LoVo (cell line): ENCODE measurements around the gene RCN2.

Source experiments
- DNase-seq: peaks from one replicate; pipeline ENCODE4 v3.0.0-alpha.2; 2016; ENCODE audit warnings: low spot score

The RCN2 gene

DNA sequence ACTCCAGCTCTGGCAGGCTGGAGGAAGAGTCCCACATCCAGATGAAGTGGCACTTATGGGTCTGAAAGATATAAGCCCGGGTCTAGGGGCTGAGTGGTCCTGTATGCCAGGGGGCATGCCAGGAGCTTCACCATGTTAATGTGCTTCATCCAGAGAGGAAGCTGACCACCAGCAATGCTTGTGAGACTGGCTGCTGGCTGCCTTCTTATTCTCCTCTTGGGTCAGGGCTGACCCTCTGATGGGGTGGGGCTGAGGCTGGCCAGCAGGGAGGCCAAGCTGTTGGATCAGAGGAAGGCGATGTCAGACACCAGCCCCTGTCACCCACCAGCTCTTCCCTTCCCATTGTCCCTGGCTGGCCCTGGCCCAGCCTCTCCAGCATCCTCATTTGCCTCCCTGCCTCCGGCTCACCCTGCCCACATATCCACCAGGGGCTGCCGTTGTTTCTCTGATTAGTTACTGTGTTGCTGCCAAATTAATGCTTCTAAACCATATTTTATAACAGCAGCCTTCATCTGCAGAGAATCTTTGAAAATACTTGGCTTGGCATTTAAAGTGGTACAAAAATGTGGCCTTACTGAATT is 43.0 kb downstream of the RCN2 start:
- no peak for DNase-seq

DNA sequence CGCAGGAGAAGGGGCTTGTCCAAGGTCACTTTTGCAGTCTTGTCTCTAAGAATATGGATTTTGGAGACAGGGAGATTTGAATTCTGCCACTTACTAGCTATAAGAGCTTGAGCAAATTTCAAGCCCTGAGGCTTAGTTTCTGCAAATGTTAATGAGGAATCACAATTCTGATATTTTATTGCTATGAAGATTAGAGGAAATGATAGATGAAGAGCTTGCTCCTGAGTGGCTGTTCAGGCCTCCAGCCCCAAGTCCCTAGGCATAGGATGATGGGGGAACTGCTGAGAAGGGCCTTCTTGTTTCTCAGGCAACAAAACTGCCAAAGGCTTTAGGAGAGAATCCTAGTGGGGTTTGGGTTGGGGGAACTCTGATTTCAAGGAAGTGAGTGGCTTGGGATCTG is 44.6 kb downstream of the RCN2 start:
- no peak for DNase-seq

DNA sequence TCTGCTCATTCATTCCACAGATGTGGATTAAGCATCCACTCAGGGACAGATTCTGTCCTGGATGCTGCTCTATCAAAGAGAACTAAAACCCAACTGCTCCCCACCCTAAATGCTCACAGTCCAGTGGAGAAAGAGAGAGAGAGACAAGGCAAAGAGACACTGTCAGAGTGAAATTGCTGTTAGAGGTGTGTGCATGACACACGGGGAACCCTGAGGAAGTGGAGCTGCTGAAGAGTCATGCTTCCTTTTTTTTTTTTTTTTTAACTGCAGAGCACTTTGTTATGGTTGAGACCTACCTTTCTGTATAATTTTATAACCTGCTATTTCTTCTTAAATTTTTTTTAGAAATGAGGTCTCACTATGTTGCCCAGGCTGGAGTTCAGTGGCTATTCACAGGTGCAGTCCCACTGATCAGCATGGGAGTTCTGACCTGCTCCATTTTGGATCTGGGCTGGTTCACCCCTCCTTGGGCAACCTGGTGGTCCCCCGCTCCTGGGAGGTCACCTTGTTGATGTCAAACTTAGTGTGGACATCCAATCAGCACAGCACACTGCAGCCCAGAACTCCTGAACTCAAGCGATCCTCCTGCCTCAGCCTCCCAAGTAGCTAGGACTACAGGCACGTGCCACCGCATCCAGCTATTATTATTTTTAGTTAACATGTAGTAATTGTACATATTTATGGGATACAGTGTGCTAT is 45.2 kb downstream of the RCN2 start:
- no peak for DNase-seq

DNA sequence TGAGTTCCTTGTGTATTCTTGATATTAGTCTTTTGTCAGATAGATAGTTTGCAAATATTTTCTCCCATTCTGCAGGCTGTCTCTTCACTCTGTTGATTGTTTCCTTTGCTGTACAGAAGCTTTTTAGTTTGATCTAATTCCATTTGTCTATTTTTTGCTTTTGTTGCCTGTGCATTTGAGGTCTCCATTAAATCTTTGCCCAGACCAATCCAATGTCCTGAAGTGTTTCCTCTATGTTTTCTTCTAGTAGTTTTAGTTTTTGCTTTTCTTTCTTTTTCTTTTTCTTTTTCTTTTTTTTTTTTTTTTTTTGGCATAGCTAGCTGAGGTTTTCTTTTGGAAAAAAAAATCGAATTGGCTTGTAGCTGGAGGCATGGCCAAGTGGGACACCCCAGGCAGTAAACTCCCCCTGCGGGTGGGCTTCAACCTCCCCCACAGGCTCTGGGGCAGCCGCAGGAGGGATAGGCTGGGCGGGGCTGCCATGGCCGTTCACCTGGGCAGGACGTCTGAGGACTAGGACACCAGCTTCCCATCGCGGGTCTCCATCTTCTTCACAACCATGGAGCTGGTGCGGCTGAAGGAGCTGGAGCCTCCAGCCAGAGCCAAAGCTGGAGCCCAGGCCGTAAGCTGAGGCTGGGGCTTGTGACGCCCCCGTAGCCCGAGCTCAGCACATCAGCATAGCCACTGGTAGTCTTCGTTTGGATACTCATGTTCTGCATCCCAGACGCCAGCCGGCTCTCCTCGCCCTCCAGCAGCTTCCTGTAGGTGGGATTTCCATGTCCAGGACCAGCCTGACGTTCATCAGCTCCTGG is 47.2 kb downstream of the RCN2 start:
- DNase-seq = no peak

DNA sequence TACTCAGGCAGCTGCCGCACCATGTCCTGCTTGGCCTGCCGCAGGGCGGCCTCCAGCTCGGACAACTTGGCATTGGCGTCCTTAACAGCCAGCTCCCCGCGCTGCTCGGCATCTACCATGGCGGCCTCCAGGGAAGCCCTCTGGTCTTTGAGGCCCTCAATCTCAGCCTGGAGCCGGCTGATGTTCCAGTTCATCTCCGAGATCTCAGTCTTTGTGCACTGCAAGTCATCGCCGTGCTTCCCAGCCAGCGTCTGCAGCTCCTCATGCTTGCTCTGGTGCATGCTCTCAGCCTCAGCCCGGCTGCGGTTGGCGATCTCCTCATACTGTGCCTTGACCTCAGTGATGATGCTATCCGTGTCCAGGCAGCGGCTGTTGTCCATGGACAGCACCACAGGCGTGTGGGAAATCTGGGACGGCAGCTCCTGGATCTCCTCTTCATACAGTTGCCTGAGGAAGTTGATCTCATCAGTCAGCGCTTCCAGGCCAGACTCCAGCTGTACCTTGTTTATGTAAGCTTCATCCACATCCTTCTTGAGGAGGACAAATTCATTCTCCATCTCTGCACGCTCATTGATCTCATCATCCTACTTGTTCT is 47.9 kb downstream of the RCN2 start:
- no peak for DNase-seq

DNA sequence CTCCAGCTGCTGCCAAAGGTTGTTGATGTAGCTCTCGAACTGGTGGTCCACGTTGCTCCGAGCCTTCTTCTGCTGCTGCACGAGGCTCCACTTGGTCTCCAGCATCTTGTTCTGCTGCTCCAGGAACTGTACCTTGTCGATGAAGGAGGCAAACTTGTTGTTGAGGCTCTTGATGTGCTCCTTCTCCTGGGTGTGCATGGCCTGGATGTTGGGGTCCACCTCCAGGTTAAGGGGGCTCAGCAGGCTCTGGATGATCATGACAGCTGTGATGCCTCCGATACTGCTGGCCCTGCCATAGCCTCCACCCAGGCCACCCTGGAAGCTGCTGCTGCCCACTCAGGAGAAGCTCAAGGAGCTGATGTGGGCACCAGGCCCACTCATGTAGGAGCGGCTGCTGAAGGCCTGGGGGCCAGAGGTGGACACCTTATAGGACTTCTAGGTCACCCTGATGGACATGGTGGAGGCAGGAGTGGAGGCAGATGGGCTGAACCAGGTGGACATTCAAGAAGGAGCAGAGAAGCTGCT is 48.5 kb downstream of the RCN2 start:
- DNase-seq = no peak

DNA sequence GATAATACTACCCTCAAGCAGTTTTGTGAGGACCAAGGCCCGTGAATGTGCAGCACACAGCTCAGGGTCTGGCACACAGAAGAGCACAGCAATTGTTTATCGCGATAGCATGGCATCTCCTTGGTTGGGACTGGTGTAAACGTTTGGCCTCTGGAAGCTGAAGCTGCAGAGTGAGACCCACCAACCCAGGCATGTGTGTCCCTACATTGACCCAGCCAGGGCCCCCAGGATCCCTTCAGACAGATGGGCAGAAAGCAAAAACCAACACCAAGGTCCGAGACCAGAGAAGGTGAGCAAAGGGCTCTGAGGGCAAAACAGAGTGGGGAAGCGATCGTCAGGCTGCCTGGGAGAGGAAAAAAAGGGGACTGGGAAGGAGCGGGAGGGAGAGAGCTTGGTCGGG is 50.8 kb downstream of the RCN2 start:
- no peak for DNase-seq

DNA sequence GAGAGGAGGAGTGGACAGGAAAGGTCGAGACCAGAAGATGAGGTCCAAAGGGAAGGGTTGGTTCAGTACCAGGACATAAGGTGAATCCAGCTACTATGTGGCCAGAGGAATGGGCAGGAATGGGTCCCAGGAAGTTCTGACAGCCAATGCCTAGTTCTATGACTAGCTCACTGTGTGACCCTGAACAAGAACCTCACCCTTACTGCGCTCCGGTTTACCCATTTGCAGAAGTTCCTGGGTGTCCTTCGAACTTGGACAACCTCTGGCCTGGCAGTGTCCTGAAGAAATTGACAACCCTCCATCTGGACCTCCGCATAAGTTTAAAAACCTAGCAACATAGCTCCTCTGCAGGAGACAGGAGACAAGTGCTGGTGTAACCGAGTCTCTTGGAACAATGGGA is 51.2 kb downstream of the RCN2 start:
- no peak for DNase-seq

DNA sequence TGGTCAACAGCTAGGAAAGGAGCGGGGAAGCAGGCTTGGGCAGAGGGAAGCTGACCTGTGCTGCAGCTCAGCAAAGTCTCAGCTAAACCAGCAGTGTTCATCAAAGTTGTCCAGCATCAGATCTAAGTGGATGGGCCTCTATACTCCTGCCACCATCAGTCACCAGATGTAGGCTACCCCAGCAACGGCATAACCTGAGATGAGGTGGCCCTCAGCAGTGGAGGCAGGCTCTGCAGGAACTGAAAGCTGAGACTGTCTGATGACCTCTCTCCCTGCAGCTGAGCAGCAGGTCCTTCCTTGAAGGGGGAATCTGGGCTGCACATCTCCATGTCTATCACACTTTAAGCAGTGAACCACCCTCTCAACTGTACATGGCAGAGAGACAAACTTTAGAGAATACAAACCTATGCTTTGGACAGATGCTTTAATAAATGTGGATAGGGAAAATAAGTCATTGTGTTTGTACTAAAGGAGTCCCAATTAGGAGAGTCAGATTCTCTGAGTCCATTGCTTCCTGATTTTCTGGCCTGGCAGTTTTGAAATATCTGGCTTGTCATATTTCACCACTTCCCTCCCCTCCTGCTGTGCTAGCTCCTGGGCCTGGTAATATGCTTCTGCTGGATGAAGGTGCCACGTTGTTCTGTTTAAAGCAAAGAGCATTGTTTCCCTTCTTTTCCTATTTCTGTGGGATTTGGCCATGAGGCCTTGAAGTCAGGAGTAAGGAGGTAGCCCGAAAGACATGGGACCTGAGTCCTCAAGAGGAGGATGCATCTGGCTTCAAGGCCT is 52.2 kb downstream of the RCN2 start:
- no peak for DNase-seq

DNA sequence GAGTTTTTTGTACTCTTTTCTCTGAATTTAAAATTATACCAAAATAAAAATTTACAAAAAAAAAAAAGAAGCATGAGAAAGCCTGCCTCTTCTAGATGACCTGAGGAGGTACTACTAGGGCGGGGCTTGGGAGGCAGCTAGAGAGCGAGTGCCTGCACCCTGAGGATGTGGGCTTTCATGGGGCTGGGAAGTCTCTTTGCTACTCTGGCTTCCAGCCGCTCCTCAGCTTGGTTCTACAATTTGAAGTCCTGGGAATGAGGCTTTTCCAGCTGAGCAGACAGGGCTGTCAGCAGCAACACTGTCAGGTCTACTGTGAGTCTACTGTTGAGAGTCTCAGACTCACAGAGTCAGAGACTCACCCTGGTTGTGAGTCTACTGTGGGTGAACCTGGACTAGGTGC is 55.2 kb downstream of the RCN2 start:
- DNase-seq = no peak

DNA sequence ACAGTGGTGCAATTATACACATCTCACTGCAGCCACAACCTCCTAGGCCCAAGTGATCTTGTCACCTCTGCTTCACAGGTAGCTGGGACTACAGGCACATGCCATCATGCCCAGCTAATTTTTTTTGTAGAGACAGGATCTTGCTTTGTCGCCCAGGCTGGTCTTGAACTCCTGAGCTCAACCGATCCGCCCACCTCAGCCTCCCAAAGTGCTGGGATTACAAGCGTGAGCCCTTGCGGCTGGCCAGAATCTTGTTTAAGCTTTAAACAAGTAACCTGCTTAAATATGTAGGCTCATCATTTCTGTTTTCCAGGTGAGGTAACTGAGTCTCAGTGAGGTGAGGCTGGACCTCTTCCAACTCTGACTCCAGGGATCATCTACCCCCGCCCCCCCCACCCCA is 55.7 kb downstream of the RCN2 start:
- DNase-seq = no peak

DNA sequence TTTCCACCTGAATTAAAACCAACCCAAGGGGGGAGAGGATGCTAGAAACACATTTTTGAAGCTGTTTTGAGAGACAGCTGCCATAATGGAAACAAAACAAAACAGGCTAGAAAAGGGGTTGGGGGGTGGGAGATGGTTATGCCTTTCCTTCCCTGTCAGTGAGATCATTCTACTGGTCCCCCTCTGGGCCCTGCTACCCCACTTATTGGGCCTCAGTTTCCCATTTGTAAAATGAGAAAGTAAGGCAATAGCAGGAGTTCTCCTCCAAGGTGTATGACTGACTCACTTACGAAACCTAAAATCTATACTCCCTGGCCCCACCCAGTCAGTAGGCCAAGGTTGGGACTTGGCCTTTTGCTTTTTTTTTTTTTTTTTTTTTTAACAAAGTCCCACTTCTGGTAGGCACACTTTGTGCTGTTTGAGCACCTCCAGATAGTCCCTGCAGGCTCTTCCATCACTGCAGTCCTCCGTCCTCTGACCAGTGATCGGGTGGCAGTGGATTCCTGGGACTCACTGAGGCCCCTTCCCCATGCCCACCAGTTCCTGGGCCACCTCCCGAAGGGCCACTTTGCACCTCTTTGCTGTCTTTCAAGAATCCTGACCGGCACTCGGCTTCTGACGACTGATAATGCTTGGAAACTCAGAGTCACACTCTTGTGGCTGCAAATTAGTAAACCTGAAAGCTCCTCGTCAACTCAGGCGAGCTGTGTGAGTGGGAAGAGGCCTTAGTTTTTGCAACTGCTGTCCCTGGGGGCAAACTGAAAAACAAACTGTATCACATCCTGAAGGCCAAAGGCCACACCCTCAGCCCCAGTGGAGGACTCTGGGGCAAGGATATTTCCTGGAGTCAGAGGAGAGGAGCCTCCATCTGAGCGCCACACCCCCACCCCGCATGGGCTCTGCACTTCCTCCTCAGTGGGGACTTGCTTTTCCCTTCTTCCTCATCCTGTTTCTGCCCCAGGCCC is 56.6 kb downstream of the RCN2 start:
- DNase-seq = no peak

DNA sequence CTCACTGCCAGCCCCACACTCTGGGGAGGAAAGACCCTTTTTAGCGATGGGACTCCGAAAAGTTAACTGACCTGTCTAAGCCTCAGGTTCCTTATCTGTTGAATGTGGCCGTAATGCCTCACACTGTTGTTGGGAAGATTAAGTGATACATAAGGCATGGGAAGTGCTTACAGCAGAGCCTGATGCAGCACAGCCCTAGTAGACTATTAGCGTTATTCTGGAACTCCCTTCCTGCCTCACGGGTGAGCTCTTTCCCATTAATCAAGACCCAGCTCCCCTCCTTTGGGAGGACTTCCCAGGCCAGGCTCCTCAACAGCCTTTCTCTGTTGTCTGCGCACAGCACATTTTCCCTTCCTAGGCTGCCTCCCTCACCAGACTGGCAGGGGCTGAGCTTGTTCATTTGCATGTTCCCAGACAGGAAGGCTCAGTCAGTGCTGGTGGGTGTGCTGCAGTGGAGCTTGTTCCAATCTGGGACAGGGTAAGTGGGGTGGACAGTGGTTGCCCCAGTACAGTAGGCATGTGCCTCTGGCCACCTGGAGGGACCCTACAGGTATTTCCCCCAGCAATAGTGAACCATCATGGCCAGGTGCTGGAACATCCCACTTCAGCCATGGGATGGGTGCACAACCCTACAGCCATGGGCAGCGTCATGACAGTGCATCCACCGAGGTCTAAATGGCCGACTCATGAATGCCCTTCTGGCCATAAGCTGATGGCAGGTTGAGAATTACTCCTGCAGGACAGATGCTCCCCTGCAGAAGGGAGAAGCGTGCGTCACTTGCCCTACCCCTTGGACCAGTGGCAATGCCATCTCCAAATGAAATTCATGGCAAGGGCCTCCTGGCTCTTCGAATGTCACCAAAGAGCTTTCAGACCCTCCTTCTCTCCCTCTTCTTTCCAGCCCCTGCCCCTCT is 57.6 kb downstream of the RCN2 start:
- no peak for DNase-seq

DNA sequence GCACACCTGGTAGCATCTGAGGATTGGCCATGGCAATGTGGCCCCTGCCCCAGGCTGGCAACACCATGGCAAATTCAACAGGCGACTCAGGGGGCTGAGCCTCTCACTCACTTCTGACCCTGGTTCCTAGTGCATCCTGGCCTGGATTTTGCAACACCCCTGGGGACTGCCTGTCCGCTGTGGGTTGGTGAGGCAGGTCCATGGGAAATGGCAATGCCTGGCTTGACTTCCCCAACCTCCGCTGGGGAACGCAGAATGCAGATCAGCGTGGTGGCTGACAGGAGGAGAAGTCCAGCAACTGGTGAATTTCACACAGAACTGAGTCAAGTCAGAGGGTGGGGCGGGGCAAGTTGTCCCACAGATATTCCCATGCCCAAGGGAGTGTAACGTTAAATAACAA is 59.5 kb downstream of the RCN2 start:
- DNase-seq = no peak

DNA sequence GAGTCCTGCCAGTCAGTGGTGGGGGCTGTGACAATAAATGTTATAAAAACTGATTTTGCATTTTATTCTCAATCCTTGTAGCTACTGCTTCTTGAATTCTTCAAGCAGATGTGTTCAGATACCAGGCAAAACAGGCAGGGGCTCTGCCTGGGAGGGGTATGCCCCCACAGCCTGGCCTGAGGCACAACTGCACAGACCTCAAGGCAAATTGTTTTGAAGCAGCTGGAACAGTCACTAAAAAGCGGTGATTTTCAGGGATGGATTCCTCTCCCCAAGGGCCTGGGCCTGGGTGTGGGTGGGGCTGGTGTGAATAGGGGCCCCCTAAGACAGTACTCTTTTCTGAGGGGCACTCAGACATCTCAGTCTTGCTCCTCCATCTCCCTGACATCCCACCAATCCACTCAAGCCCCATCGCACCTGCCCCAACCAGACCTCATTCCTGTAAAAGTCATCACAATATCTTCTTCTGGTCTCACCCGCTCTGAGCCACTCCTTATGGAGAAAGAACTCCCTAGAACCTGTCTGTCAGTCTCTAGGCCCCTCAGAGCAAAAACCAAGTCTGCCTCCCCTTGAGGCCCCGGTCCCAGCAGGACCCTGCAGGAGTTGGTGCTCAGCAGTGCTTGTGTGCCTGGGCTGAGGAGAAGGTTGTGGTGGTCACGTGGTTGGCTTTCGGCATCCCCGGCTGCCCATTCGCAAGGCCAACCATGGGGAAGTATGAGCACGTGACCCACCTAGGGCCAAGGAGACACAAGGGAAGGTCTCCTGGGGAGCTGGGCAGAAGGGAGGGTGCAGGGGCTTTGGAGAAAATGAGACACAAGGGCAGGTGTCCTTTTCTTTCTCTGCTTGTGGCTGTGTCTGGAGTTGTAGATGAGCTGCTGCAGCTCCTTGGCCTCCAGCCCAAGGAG is 60.4 kb downstream of the RCN2 start:
- DNase-seq = no peak

DNA sequence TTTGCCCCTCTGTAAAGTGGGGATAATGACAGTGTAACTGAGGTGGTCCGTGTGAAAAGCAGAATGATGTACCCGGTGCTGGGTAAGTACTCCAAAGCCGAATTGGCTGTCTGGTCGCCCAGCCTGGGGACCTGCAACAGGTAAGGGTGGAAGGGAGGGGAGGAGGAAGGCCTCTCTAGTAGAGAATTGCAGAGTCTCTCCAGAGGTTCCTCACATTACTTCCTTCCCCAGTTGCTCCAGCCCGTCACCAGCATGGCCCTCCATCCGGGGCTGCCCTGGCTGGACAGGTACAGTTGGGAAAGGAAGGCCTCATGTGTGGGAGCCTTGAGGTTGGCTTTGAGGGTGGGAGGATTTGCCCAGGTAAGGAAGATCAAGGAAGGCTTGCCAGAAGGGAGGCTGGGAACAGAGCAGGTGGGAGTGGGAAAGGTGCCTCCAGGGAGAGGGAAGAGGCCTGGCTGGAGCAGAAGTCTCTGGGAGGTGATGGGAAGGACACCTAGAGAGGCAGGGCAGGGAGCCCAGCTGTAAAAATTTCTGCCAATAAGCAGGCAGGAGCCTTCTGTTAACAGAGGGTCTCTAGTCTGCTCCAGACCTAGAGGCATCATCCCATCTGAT is 61.7 kb downstream of the RCN2 start:
- DNase-seq = no peak

DNA sequence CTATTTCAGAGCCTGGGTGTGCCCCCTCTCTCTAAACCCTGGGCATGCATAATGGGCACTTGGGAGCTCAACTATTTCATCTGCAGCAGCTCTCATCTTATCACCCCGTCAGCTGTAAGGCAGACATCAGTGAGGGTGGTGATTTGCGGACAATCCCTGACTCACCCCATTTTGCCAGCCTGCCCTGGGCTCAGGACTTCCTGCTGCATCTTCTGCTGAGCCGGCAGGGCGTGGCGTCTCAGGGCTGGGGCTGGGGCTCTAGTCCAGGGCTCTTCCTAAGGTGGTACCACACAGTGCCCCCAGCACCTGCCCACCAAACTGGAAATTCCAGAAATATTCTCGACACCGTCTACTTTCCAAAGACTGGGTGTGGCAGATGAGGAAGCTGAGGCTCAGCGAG is 62.5 kb downstream of the RCN2 start:
- no peak for DNase-seq

DNA sequence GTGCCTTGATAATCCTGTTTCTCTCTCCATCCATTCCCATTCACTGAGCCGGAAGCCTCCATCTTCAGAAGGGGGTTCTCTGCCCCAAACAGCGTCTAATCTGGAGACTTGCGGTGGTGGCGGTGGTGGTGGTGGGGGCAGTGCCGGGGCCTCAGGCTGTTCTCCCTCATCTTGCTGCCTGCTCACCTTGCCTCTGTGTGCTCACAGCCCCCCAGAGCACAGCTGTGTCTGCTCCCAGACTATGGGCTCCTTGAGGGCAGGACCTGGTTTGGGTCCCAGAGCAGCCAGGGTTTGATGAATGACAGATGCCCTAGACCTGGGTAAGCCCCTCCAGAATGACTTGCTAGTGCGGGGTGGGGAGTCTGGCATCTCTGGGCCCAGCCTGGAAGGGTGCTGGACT is 62.9 kb downstream of the RCN2 start:
- DNase-seq = no peak
